ENCODE results near the gene MBNL1.

Gene MBNL1

GRCh38 chr3:152276681-152277080 lies 8.0 kb downstream of the MBNL1 start:
- no peak for DNase-seq (ENCODE audit: low read depth)

DNA sequence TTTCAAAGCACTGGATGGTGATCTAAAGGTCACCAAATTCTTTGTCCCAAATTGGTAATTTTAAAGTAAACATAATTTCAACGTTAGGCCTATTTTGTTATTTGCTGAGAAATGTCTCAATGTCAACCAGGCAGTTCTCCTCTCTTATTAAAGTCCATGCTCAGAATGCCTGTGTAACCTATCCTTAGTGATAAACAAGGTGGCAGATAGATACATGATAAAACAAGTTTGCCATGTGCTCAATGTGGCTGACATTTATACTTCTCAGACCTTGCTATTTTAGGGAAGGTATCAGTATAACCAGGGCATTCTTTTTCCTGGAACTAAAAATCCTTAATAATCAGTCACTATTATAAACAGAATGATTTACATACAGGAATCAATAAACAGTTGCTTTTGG lies 8.5 kb downstream of the MBNL1 start:
- no peak for DNase-seq (ENCODE audit: low read depth)

DNA sequence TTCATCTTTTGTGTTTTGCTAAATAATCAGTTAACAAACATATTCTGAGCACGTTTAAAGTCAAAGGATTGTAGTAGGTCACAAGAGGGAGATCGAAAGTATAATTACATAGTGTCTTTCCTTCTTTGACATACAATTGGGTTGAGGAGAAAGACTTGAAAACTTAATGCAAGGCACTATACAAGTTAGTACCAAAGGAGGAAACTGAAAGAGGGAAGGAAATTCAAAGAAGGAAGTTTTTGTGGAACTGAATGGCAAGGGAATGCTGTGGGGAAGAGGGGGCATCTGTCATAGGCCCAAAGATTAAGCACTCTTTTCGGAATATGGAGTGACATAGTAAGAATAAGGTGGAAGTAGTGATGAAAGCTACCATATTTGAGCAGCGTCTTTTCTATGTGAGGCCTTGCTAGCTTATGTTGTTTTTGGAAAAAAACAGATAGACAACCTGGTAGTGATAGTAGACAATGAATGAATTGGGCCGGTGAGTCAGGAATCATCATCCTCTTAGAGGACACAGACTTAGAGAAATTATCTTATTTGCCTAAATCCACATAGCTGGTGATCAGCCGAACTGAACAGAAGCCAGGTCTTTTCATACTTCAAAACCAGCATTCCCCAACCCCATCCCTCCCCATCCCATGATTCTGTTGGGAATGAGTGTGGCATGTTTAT lies 10.2 kb downstream of the MBNL1 start:
- no peak for DNase-seq (ENCODE audit: low read depth)

- no peak for DNase-seq (ENCODE audit: low read depth)
Observed at GRCh38 chr3:152279479-152279878, 10.8 kb downstream of the MBNL1 start.

- no peak for DNase-seq (ENCODE audit: low read depth)
Observed at GRCh38 chr3:152280539-152280938, 11.8 kb downstream of the MBNL1 start.

- DNase-seq (ENCODE audit: low read depth), result no peak
Observed at GRCh38 chr3:152281133-152281713, 12.5 kb downstream of the MBNL1 start.

- DNase-seq (ENCODE audit: low read depth), result no peak
Observed at GRCh38 chr3:152282813-152283212, 14.1 kb downstream of the MBNL1 start.

GRCh38 chr3:152283492-152284381 lies 15.0 kb downstream of the MBNL1 start:
- DNase-seq (ENCODE audit: low read depth), result no peak

DNA sequence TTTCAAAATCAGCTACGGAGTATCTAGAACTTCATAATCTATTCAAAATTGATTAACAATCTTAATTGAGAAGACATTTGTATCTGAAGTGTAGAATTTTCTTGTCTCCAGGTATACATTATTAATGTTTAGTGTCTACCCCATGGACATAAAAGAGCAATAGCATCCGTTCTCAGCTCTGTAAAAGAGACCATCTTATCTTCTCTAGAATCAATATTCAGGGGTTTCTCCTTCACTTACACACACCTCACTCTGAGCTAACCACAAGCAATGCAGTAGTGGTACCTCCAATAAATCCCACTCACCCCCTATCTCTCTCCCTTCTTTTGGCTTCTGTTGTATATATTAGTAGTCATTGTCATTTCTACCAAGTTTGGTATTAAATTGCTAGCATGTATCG lies 16.2 kb downstream of the MBNL1 start:
- no peak for DNase-seq (ENCODE audit: low read depth)

DNA sequence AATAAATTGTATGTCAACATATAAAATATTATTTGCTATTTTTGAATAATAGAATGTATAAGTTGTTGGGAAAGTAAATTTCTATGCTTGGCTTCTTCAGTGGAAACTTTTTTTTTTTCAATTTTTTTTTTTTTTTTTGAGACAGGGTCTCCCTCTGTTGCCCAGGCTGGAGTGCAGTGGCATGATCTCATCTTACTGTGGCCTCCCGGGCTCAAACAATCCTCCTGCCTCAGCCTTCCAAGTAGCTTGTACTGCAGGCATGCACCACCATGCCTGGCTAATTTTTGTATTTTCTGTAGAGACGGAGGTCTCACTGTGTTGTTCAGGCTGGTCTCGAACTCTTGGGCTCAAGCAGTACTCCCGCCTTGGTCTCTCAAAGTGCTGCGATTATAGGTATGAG lies 16.8 kb downstream of the MBNL1 start:
- DNase-seq (ENCODE audit: low read depth), result no peak

DNA sequence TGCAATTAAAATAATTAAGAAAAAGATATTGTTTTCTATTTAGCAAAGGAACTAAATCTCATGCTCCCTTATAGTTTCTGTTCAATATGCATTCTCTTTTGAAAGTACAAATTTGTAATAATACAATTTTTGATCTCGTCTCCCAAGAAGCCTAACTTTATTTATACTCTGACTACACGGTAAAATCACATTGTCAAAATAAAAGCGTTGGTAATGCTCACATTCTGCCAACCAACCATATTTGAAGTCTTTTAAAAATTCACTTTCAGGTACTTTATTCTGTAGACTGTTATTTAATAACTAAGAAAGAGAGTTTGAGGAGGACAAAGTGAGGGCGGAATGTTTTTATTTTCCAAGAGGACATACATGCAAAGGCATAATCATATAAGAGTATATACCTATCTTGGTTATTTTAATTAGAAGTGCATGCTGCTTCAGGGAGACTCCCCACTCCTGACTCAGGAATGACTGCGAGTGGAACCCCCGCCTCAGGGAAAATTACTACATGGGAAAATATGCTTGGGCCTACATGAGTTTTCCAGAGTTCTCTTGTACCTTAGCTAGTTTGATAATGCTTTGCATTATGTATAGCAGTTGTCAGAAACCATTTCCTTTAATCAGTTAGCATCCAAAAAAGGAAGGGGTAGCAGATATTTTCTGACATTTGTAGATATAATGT lies 19.3 kb downstream of the MBNL1 start:
- no peak for DNase-seq (ENCODE audit: low read depth)

DNA sequence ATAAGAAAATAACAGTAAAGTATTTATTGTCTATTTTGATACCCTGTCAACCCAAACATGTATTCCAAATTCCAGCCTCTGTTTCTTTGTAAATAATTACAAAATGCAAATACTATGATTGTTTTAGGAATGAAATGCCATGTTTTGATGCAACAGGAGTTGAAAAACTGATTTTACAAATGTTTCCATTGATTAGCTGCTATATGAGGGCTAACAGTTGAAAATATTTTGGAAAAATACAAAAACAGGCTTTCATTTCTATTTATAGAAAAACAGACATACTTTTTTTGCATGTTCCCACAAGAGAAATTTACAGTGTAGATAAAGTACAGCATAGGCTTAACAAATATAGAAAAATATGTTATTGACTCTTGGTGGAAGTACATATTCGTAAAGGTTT lies 20.0 kb downstream of the MBNL1 start:
- DNase-seq (ENCODE audit: low read depth), result no peak

DNA sequence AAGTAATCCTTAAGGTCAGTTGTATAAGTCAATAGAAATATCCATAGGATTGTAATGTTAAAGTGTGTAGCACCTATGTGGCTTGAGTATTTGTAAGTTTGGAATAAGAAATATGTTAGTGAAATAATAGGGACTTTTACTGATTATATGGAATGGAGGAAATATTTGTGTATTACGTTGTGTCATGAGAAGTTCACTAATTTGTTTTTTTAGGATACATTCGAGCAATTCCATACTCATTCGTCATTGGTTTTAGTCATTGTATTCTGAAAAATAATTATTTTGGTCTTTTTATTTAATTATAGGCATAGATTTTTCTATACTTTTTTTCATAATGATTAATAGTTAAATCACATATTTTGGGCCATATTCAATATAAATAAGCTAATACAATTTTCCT lies 21.0 kb downstream of the MBNL1 start:
- no peak for DNase-seq (ENCODE audit: low read depth)

DNA sequence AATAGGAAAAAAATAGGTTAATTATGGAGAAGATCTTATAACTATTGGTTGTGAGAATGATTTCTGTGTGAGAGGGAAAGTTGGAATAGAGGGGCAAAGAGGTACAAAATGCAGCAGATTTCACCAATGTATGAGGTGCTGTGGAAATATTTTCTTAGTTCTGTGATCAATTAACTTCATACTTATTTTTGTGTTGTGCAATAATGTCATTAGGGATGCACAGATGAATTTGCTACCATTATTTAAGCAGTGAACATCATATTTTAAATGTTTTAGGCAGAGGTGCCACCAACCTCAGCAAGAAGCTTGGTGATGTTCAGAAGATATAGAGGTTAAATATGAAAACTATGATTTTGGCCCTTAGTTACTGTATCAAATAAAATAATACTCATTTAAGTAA lies 21.6 kb downstream of the MBNL1 start:
- no peak for DNase-seq (ENCODE audit: low read depth)

GRCh38 chr3:152291238-152291637 lies 22.5 kb downstream of the MBNL1 start:
- DNase-seq (ENCODE audit: low read depth), result no peak

GRCh38 chr3:152291649-152292066 lies 22.9 kb downstream of the MBNL1 start:
- DNase-seq (ENCODE audit: low read depth), result no peak

DNA sequence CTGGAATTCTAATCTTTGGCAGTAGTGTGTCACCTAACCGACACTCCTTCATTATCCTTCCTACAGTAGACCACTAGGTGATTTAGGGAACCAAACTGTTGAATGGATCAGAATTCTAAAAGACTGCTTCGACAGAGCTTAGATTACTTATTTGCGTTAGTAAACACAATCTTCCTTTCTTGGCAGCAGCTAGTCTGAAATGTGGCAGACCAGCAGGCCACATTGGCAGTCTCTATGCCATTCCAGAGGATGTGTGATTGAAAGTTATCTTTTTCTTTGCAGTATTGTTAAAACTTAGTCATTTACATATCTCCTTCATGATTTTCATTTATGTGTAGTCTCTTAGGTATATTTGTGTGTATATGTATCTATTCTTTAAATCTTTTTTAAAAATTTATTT lies 23.6 kb downstream of the MBNL1 start:
- no peak for DNase-seq (ENCODE audit: low read depth)

GRCh38 chr3:152293347-152294006 lies 24.7 kb downstream of the MBNL1 start:
- DNase-seq (ENCODE audit: low read depth), result no peak

GRCh38 chr3:152295344-152295743 lies 26.6 kb downstream of the MBNL1 start:
- DNase-seq (ENCODE audit: low read depth), result no peak

DNA sequence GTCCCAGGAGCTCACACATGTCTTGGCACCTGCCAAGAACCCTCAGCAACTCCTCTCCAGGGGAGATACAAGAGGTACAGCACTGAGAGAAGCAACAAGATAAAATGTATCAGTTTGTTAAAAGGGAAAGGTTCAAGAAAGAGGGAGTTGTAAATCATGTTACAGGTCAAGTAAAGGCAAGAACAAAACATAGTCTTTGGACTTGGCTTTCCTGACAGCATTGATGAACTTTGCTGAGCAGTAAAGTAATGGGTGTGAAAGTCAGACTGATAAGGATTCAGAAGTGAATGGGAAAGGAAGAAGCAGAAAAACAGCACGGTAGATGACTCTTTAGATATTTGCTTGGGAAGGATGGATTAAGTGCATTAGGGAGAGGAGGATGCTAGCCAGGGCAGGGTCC lies 27.1 kb downstream of the MBNL1 start:
- DNase-seq (ENCODE audit: low read depth), result no peak

DNA sequence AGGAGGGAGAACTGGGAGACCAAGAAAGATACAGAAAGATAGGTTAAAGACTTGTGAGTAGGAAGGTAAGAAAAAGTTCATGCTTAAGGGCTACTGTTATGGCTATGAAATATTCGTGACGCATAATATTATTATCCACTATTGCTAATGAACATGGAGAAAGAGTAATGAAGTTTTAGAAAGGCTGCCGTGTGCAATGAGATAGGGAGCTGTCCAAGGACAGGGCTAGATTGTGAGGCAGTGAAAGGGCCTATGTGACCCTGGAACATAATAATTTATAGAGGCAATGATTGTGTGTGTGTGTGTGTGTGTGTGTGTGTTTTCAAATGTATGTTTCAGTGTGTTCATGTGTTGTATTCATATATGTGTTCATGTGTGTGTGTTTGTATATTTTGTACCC lies 27.7 kb downstream of the MBNL1 start:
- no peak for DNase-seq (ENCODE audit: low read depth)

DNA sequence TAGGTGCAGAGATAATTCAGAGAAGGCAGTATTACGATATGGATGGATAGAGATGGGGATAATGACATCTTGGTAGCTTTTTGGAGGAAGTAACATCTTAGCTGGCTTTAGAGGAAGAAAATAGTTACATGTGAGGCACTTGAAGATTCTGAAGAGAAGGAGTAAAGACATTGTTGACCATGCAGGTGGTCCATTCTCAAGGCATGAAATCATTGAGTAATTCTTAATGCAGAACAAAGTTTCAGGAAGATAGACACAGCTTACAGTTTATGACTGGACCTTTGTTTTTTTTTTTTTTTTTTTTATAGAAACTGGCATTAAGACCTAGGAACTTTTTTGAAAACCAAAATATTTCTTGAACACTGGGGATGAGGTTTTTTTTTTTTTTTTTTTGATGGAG lies 28.2 kb downstream of the MBNL1 start:
- DNase-seq (ENCODE audit: low read depth), result no peak

All from stimulated activated CD8-positive, alpha-beta memory T cell treated with anti-CD3 and anti-CD28 coated beads, Interleukin-12 subunit alpha, Interleukin-12 subunit beta, amount 100 ng/mL, for 1 hour (primary cell).